Measurements from ENCODE around the gene SCN2B. TPM values are rescaled to one million over a fixed set of nuclear protein-coding genes. Genes with fewer than 3 reads are reported as not detected.

The SCN2B gene
- total RNA-seq, 1 experiment from 2014 or later, result 0.20 TPM

- CTCF ChIA-PET, result interaction anchor here (0.6 to 3.9 kb wide), 4 partner anchors 13 to 362 kb away, joined by 4 to 153 read pairs (median 10); no protein-coding TSS in a partner anchor
- POLR2A ChIA-PET, result no interaction called here
- Mint-ChIP-seq H3K4me1 (peaks cover 29% of the 10 kb centered on the region), H3K9me3 (no peaks in the 10 kb centered on the region), H3K36me3 (no peaks in the 10 kb centered on the region), H3K27ac (no peak overlapping the region), H3K27me3 (ENCODE audit: low read depth) (peaks cover 72% of the 10 kb centered on the region), H3K4me3 (no peak overlapping the region)
- ATAC-seq (no peak), DNase-seq (ENCODE audit: low spot score) (no peak)
- TF ChIP-seq FOXJ3 (CRISPR knock-in tag; IDR thresholded peaks at IDR 0.05; ENCODE audit: borderline replicate concordance) (no peak), RELA (CRISPR knock-in tag; IDR thresholded peaks at IDR 0.05; ENCODE audit: borderline replicate concordance) (no peak), ELF4 (CRISPR knock-in tag; IDR thresholded peaks at IDR 0.05; ENCODE audit: low read depth) (no peak), ZNF263 (CRISPR knock-in tag; IDR thresholded peaks at IDR 0.05; ENCODE audit: low read depth) (no peak), SOX15 (CRISPR knock-in tag; IDR thresholded peaks at IDR 0.05) (no peak), ZMAT4 (CRISPR knock-in tag; IDR thresholded peaks at IDR 0.05) (no peak), CTCF (IDR thresholded peaks at IDR 0.05) (no peak), ZBTB21 (CRISPR knock-in tag; IDR thresholded peaks at IDR 0.05; ENCODE audit: borderline replicate concordance) (no peak)
- TF ChIP-seq, protein P1, sequence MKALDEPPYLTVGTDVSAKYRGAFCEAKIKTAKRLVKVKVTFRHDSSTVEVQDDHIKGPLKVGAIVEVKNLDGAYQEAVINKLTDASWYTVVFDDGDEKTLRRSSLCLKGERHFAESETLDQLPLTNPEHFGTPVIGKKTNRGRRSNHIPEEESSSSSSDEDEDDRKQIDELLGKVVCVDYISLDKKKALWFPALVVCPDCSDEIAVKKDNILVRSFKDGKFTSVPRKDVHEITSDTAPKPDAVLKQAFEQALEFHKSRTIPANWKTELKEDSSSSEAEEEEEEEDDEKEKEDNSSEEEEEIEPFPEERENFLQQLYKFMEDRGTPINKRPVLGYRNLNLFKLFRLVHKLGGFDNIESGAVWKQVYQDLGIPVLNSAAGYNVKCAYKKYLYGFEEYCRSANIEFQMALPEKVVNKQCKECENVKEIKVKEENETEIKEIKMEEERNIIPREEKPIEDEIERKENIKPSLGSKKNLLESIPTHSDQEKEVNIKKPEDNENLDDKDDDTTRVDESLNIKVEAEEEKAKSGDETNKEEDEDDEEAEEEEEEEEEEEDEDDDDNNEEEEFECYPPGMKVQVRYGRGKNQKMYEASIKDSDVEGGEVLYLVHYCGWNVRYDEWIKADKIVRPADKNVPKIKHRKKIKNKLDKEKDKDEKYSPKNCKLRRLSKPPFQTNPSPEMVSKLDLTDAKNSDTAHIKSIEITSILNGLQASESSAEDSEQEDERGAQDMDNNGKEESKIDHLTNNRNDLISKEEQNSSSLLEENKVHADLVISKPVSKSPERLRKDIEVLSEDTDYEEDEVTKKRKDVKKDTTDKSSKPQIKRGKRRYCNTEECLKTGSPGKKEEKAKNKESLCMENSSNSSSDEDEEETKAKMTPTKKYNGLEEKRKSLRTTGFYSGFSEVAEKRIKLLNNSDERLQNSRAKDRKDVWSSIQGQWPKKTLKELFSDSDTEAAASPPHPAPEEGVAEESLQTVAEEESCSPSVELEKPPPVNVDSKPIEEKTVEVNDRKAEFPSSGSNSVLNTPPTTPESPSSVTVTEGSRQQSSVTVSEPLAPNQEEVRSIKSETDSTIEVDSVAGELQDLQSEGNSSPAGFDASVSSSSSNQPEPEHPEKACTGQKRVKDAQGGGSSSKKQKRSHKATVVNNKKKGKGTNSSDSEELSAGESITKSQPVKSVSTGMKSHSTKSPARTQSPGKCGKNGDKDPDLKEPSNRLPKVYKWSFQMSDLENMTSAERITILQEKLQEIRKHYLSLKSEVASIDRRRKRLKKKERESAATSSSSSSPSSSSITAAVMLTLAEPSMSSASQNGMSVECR (CRISPR knock-in tag; IDR thresholded peaks at IDR 0.05; ENCODE audit: borderline replicate concordance), result no peak
Observed at GRCh38 chr11:118169300-118170140, 6.9 kb downstream of the SCN2B start.

DNA sequence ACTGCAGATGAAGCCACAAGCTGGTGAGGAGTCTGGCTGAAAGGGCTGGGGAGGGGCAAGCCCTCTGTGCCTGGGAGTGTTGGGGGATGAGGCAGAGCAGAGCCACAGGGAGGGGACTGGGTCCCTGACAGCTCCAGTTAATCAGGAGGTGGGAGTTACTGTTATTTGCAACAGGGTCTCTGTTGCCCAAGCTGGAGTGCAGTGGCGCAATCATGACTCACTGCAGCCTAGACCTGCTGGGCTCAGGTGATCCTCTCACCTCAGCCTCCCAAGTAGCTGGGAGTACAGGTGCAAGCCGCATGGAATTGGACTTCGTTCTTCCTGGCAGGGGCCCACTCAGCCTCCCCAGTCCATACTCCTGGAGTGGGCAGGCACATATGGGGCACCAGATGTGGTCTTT, 7.7 kb downstream of the SCN2B start:
- Mint-ChIP-seq H3K4me1 (peaks cover 25% of the 10 kb centered on the region), H3K9me3 (no peaks in the 10 kb centered on the region), H3K27ac (no peak overlapping the region), H3K4me3 (no peak overlapping the region), H3K36me3 (no peaks in the 10 kb centered on the region), H3K27me3 (ENCODE audit: low read depth) (peaks cover 66% of the 10 kb centered on the region)
- ChIA-PET CTCF (interaction anchor here (1.0 to 3.9 kb wide), 3 partner anchors 12 to 361 kb away, joined by 4 to 153 read pairs (median 12); no protein-coding TSS in a partner anchor), POLR2A (no interaction called here)
- DNase-seq (ENCODE audit: low spot score), result no peak
- no peak for ATAC-seq
- TF ChIP-seq RORB (CRISPR knock-in tag; IDR thresholded peaks at IDR 0.05) (no peak), ESRRA (CRISPR knock-in tag; IDR thresholded peaks at IDR 0.05; ENCODE audit: borderline replicate concordance) (no peak), FOXJ3 (CRISPR knock-in tag; IDR thresholded peaks at IDR 0.05; ENCODE audit: borderline replicate concordance) (no peak), FOXP1 (CRISPR knock-in tag; IDR thresholded peaks at IDR 0.05; ENCODE audit: borderline replicate concordance) (no peak), JUN (CRISPR knock-in tag; IDR thresholded peaks at IDR 0.05) (no peak), ZNF219 (CRISPR knock-in tag; IDR thresholded peaks at IDR 0.05; ENCODE audit: borderline replicate concordance) (no peak), CBFB (CRISPR knock-in tag; IDR thresholded peaks at IDR 0.05; ENCODE audit: low read depth) (no peak), GTF2I (CRISPR knock-in tag; conservative IDR thresholded peaks at IDR 0.05) (no peak)
- TF ChIP-seq, protein P2, sequence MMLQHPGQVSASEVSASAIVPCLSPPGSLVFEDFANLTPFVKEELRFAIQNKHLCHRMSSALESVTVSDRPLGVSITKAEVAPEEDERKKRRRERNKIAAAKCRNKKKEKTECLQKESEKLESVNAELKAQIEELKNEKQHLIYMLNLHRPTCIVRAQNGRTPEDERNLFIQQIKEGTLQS (CRISPR knock-in tag; conservative IDR thresholded peaks at IDR 0.05), result no peak

Measured in WTC11 (cell line).